ENCODE data around the gene ACIN1.

Gene ACIN1, protein sequence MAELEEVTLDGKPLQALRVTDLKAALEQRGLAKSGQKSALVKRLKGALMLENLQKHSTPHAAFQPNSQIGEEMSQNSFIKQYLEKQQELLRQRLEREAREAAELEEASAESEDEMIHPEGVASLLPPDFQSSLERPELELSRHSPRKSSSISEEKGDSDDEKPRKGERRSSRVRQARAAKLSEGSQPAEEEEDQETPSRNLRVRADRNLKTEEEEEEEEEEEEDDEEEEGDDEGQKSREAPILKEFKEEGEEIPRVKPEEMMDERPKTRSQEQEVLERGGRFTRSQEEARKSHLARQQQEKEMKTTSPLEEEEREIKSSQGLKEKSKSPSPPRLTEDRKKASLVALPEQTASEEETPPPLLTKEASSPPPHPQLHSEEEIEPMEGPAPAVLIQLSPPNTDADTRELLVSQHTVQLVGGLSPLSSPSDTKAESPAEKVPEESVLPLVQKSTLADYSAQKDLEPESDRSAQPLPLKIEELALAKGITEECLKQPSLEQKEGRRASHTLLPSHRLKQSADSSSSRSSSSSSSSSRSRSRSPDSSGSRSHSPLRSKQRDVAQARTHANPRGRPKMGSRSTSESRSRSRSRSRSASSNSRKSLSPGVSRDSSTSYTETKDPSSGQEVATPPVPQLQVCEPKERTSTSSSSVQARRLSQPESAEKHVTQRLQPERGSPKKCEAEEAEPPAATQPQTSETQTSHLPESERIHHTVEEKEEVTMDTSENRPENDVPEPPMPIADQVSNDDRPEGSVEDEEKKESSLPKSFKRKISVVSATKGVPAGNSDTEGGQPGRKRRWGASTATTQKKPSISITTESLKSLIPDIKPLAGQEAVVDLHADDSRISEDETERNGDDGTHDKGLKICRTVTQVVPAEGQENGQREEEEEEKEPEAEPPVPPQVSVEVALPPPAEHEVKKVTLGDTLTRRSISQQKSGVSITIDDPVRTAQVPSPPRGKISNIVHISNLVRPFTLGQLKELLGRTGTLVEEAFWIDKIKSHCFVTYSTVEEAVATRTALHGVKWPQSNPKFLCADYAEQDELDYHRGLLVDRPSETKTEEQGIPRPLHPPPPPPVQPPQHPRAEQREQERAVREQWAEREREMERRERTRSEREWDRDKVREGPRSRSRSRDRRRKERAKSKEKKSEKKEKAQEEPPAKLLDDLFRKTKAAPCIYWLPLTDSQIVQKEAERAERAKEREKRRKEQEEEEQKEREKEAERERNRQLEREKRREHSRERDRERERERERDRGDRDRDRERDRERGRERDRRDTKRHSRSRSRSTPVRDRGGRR

DNA sequence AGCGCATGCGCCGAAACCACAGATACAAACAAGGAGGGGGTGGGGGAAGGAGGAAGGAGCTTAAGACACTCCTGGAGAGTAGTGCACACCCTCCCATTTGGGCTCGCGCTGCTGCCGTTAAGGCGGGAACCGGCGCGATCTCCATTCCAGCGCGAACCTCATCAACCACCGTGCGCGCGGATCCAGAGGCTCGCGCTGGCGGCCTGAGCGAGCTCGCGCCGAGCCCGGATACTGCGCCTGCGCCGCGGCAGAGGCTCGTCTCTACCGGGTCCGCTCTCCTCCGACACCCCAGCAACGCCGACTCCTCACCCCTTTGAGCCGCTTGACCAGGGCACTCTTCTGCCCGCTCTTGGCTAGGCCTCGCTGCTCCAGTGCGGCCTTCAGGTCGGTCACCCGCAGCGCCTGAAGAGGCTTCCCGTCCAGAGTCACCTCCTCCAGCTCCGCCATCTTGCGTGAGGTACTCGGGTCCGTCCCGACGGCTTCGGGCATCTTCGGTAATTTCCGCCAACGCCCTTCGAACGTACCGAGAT, at the start of gene ACIN1:
TSS of gene ACIN1 (minus strand) at position 471 of the 530 bp plus-strand sequence. CDS start at position 447, 24 bp downstream.
- no peak for DNase-seq (ENCODE audit: low read depth)
- H3K4me3 ChIP-seq (ENCODE audit: low read depth, low read length) = peak within 1 kb of the TSS; percentile 91

DNA sequence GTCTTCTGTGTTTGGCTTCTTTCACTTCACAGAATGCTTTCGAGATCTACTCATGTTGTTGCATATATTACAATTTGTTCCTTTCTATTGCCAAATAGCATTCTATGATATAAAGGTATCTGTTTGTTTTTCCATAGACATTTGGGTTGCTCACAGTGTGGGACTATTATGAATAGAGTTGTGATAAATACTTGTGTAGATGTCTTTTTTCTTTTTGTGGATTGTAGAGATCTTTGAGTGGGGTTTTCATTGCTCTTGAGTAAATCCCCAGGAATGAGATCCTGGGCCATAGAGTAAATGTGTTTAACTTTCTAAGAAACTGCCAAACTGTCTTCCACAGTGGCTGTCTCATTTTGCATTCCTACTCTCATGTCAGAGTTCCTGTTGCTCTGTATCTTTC, 49.0 kb upstream of the ACIN1 start:
- H3K4me3 ChIP-seq (ENCODE audit: low read depth, low read length) = no peak overlapping the region
- no peak for DNase-seq (ENCODE audit: low read depth)

DNA sequence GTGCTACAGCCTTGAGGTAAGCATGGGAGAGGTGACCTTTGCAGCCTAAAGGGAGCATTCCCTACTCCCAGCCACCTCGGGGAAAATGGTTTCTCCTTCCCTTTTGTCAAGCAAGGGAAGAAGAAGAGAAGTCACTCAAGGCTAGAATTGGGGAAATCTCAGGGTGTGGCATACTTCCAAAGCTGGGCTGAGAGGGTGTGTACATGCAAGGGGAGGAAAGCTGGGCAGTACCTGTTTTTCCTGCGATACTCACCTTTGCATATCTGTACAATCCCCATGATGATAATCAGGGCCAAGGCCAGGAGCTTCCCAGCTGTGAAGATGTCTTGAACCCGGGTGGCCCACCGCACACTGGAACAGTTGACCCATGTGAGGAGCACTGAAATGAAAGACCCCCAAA, 47.9 kb upstream of the ACIN1 start:
- DNase-seq (ENCODE audit: low read depth) = no peak
- no peak overlapping the region for H3K4me3 ChIP-seq (ENCODE audit: low read depth, low read length)

DNA sequence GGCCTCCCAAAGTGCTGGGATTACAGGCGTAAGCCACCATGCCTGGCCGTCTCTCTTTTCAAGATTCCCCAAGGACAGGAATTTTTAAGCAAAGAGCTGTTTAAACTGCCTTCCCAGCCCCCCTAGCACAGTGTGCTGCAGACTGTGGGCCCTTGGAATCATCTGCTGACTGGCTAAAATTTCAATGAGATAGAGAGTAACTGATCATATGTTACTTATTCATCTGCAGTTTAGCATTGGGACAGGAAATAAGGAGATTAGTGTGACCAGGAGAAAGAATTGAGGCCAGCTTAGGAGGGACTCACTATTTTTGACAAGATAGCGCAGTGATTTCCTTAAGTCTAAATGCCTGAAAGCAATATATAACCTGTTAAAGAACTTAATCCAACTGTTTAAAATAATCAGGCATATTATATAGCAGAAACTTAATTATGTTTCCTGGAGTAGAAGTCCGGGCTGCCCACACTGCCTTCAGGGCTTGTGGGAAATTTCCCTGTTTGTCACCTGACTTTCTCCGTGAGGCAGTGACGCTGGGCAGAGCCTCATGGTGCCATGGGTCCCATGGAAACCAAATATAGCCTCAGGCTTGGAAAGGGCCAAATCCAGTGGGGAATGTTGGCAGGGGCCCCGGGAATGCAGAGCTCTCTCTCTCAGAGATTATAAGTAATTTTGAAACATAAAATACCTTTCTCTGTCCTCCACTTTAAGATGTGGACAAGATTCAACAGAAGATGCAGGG, 46.9 kb upstream of the ACIN1 start:
- no peak overlapping the region for H3K4me3 ChIP-seq (ENCODE audit: low read depth, low read length)
- no peak for DNase-seq (ENCODE audit: low read depth)

DNA sequence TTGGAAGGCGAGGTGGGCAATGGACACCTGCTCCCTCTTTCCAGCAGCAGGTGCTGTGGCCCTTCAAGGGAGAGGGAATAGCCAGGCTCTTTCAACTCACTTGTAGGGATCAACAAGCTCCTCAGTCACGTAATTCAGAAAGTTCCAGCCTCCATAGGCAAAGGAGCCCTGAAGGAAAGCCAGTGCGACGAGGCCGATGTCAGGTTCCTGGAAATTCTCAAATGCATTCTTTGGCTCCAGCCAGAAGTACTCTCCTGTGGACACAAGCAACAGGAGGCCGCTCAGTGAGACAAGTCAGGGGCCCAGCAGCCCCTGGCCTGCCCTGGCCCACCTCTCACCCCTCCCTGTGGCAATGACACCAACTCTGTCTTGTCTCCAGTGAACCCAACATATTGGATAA, 45.4 kb upstream of the ACIN1 start:
- DNase-seq (ENCODE audit: low read depth) = no peak
- H3K4me3 ChIP-seq (ENCODE audit: low read depth, low read length) = no peak overlapping the region

DNA sequence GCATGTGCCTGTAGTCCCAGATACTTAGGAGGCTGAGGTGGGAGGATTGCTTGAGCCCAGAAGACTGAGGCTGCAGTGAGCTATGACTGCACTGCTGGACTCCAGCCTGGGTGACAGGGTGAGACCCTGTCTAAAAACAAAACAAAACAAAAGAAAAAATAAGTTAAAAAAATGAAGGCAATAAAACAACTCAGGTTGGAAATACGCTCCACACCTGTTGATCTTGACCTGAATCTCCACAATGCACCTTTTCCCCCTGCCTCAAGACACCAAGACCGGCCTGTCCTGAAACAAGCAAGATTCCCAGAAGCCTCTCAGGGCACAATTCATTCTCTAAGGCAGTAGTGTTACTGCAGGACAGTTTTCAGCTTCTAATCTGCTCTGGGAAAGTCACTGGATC, 44.9 kb upstream of the ACIN1 start:
- DNase-seq (ENCODE audit: low read depth) = no peak
- no peak overlapping the region for H3K4me3 ChIP-seq (ENCODE audit: low read depth, low read length)

DNA sequence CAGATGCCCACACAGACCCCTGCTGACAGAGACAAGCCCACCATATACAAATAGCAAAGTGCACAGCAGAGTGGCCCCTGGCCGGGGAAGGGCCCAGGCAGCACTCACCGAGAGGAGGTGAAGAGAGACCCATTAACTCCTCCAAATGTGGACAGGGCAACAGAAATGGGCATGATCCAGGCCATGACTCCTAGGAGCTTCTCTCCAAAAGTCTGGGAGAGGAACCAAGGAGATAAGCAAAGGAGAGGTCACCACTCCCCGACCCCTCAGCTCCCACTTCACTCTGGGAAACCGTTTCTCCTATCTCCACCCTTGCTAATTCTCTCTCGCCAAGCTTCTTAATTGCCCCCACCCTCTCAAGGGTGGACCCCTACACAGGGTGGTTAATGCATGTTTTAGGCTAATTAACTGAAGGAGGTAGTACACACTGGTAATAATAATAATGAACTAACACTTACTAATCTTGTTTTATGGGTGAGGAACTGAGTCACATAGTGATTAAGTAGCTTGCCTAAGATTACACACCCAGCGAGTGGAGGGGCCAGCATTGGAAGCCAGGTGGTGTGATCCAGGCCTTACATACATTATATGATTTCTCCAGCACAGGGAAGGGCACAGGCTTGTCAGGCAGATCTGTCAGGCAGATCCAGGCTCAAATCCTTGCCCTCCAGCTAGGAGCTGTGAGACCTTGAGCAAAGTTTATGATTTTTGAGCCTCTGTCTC, 43.0 kb upstream of the ACIN1 start:
- DNase-seq (ENCODE audit: low read depth) = no peak
- no peak overlapping the region for H3K4me3 ChIP-seq (ENCODE audit: low read depth, low read length)

DNA sequence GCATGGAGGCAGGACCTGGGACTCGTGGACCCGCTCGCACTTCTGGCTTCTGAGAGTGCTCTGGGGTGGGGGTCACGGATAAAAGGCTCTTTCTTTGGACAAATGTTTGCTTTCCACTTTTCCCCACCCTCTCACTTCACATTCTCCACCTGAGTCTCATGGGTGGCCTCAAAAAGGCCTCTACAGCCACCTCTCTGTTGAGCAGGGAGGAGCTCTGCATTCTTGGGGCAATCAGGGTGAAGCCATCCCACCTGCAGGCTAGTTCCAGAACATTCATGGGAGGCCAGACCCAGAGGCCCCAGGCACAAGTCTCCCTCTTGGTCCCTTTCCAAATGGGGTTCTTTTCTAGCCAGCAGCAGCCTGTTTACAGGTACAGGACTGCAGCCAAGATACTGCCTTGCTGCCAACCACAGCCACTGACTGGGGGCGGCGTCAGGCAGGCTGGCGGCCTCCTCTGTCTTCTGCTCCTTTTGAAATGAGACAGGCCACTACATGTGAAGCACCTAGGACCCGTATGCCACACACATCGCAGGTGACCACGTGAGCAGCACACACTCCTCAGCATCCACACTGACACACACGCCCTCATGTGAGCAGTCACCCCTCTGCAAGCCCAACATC, 42.4 kb upstream of the ACIN1 start:
- H3K4me3 ChIP-seq (ENCODE audit: low read depth, low read length) = no peak overlapping the region
- no peak for DNase-seq (ENCODE audit: low read depth)

DNA sequence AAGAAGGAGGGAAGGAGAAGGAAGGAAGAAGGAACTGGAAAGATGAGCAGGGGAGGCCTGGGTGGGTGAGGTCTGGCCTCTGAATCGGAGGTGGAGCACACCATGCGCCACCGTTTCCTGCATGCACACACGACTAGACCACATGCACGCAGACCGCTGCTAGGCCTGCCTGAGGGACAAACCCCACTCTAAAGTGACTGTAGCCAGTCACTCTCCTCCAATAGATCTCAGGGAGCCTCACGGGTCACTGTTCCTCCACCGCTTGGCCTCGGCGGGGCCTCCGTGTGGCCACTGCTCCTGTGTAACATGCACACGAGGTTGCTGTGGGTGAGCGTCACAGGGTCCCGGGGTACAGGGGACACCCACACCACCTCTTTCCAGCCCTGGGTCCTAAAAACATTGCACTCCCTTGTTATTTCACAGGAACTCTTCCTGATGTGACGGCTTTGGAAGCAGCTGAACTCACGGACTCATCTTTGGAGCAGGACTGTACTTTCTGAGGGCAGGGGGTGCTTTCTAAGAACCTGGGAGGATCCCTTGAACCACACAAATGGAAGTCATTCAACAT, 41.7 kb upstream of the ACIN1 start:
- no peak overlapping the region for H3K4me3 ChIP-seq (ENCODE audit: low read depth, low read length)
- DNase-seq (ENCODE audit: low read depth) = no peak

DNA sequence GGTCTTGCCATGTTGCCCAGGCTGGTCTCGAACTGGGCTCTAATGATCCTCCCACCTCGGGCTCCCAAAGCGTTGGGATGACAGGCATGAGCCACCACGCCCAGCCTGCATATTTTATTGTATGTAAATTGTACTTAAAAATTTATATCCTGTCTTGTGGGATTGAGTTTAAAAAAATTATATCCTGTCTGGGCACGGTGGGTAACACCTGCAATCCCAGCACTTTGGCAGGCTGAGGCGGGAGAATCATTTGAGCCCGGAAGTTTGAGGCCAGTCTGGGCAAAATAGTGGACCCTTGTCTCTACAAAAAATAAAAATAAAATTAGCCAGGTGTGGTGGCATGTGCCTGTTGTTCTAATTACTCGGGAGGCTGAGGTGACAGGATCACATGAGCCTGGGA, 38.0 kb upstream of the ACIN1 start:
- DNase-seq (ENCODE audit: low read depth) = no peak
- H3K4me3 ChIP-seq (ENCODE audit: low read depth, low read length) = no peak overlapping the region

DNA sequence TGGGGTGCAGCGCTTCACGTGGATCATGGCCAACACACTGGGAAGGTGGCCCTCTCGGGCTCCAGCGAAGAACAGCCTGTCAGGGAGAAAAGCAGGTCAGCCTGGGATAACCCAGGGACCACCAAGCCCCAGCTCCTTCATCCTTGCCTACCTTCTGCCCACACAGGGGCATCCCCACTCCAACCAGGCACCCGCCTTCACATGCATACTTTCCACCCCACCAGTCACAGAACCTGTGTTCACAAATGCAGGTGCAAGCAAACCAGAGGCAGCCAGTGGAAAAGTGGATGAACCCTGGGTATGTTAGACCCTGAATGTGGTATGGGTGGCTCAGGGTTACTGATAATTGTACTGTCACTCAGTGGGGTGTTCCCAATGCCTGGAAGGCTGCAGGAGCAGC, 36.5 kb upstream of the ACIN1 start:
- no peak overlapping the region for H3K4me3 ChIP-seq (ENCODE audit: low read depth, low read length)
- DNase-seq (ENCODE audit: low read depth) = no peak

DNA sequence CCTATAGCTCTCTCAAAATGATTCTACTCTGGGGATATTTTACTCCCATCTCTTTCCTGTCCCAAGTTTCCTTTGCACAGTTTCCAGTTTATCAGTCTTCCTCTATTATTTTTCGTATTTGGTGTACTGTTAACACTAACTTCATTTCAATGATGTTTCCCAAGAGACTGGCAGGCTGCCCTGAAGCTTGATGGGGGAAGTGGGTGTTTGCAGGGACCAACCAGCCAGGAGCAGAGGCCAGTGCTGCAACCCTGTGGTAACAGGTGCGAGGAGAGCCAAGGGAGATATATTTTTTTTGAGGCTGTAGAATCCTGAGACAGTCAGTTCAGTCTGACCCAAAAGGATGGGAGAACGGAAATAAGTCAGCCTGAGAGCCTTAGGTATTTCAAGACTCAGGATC, 35.9 kb upstream of the ACIN1 start:
- no peak overlapping the region for H3K4me3 ChIP-seq (ENCODE audit: low read depth, low read length)
- no peak for DNase-seq (ENCODE audit: low read depth)

DNA sequence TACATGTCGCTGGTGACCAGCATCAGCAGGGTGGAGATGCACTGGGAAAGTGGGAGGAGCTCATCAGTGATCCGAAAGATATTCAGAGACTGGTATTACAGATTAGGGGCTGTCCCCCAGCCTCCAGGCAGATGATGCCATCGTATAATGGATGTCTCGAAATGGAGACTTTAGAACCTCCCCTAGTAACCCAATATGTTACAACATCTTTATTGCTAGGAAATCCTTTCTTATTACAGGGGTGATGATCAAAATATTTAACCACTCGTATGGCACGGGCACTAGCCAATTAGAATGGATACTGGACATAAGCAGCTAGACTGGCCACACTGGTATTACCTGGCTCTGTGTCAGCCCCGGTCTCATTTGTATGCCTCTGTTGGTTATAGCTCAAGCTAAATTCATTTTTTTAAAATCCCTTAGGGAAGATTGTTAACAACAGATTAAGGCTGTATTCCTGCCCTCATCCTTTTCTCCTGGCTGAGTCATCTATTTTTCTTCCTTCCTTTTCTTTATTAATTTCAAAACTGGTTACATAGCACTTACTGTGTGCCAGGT, 34.9 kb upstream of the ACIN1 start:
- no peak for DNase-seq (ENCODE audit: low read depth)
- no peak overlapping the region for H3K4me3 ChIP-seq (ENCODE audit: low read depth, low read length)

DNA sequence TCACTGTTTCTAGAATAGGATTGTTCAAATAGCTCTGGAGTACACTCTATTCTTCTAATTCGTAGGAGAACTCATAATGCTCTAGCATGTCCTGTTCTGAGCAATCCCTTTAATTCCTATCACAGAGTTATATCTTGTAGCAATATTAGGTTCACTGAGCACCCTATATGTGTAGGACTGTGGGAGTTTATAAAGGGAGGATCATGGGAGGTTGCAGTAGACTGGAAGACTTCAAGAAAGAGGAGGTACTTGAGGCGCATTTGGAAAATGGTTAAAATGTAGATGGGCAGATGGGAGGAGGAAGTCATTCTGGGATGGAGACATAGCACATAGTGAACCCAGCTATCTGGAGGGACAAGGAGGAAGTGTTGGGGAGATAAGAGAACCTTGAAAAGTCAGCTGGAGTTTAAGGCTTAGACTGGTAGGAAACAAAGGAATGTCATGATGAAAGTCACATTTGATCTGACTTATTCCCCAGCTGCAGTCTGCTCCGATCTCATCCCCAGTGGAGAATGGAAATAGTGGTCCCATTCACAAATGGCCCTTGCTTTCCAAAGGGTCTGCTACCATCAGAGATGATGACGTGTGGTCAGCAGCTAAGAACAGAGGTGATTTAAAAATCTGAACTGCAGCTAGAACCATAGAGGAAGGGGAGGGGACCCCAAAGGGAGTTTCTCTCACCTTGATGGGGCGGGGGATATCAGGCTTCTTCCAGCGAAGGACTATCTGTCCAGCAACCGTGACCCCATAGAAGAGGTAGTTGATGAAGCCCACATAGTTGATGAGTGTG, 34.2 kb upstream of the ACIN1 start:
- no peak overlapping the region for H3K4me3 ChIP-seq (ENCODE audit: low read depth, low read length)
- DNase-seq (ENCODE audit: low read depth) = no peak

DNA sequence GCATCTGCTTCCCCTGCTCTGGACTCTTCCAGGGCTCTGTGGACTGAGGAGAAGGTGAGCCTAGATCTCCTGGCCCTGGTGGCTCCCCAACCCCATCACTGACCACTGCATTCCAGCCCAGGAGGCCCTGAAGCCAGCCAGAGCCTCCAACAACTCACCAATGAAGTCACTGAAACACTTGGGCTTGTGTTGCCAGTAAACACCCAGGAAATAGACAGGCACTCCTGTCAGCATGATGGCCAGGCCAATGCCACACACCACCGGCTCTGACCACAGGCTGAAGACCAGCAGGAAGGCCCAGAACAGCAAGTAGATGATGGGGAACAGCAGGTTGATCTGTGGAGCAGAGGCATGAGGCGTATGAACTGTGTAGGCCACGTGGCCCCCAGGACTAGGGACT, 32.9 kb upstream of the ACIN1 start:
- no peak overlapping the region for H3K4me3 ChIP-seq (ENCODE audit: low read depth, low read length)
- DNase-seq (ENCODE audit: low read depth) = no peak

DNA sequence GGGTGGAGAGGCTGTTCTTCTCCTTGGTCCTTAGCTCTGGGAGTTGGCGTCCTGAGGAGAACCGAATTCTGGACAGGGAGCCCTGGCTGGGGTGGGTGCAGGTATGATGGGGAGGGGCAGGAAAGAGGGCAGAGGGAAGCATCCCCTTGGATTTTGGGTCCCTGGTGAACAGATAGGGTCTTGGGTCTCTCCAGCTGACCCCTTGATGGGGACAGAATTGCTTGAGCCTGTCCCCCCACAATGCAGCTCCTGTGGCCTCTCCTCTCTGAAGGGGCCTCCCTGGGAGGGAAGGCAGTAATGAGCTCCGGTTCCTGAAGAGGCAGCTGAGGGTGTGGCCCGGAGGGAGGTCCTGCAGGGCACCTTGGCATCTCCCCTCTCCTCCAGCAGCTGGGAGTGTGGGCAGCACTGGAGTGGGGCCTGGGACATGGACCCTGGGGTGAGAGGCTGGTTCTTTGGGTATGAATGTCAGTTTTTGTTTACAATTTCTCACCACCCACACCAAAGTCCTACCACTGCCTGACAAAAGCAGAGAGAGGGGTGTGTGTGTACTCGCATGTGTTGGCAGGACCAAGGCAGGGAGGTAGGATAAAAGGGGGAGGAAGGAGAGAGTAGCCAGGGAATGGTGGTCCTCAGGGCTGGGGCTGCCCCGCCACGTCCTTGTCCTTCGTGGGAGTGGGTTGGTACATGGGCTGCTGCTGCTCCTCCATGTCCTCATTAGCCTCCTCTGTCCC, 31.8 kb upstream of the ACIN1 start:
- no peak overlapping the region for H3K4me3 ChIP-seq (ENCODE audit: low read depth, low read length)
- DNase-seq (ENCODE audit: low read depth) = no peak

Data from skeletal muscle cell (primary cell).